T-helper 1 cell treated with Interleukin-12 subunit alpha and Interleukin-12 subunit beta and Interleukin-4 antibody, amounts not matched to agents 30 ng/mL and 1 ng/mL, for 36 hours (primary cell): ENCODE results near the gene HYAL2. TPM values are rescaled to one million over a fixed set of nuclear protein-coding genes. Genes with fewer than 3 reads are reported as not detected.

Experiments
- intact Hi-C: fragments of 100-400 bp; cut with micrococcal nuclease; formaldehyde crosslinking; loops from one replicate; pipeline ENCODE4 v1.15.1; 2024
- total RNA-seq: library from RNA; stranded (reverse); gene quantifications from 2 replicates; pipeline ENCODE4 v1.2.3, GENCODE V29; 2022

HYAL2 gene
- total RNA-seq, result 6.5 and 7.9 TPM in 2 replicates

- intact Hi-C loops, result loop anchor here (5.0 to 10.0 kb wide), 2 partner anchors 130 to 908 kb away; partner anchors contain the start of genes GNAT1, RHOA and TCTA
Measured at GRCh38 chr3:50322386-50323091, at the start of gene HYAL2. TSS of gene HYAL2 (minus strand) at chr3:50322745. CDS start at chr3:50320489, 2,256 bp downstream.

GRCh38 chr3:50371133-50371685 is 48.7 kb upstream of the HYAL2 start:
- intact Hi-C loops, result no loop called here

- intact Hi-C loops, result no loop called here
Measured at GRCh38 chr3:50370594-50370993, 48.0 kb upstream of the HYAL2 start.

- intact Hi-C loops, result no loop called here
Measured at GRCh38 chr3:50369012-50369670, 46.6 kb upstream of the HYAL2 start.

- intact Hi-C loops, result loop anchor here (1.0 kb wide), 5 partner anchors 15 to 201 kb away; partner anchors contain the start of gene C3orf18
Measured at GRCh38 chr3:50365842-50366220, 43.3 kb upstream of the HYAL2 start.

- intact Hi-C loops, result loop anchor here (1.0 kb wide), 5 partner anchors 14 to 202 kb away; partner anchors contain the start of gene C3orf18
Measured at GRCh38 chr3:50365080-50365841, 42.7 kb upstream of the HYAL2 start.

GRCh38 chr3:50364573-50365079 is 42.1 kb upstream of the HYAL2 start:
- intact Hi-C loops, result loop anchor here (1.0 kb wide), 5 partner anchors 13 to 203 kb away; partner anchors contain the start of gene C3orf18

- intact Hi-C loops, result loop anchor here (1.0 to 10.0 kb wide), 14 partner anchors 8 to 1795 kb away; partner anchors contain the start of genes C3orf18, DCAF1, DUSP7 and GNAI2
Measured at GRCh38 chr3:50359760-50360110, 37.2 kb upstream of the HYAL2 start.

GRCh38 chr3:50358911-50359759 is 36.6 kb upstream of the HYAL2 start, which contains the start of gene TMEM115:
TSS of gene TMEM115 (minus strand) at chr3:50359521. CDS start at chr3:50359063, 458 bp downstream.
- intact Hi-C loops, result loop anchor here (1.0 to 10.0 kb wide), 14 partner anchors 8 to 1795 kb away; partner anchors contain the start of genes C3orf18, DCAF1, DUSP7 and GNAI2

GRCh38 chr3:50358355-50358910 is 35.9 kb upstream of the HYAL2 start:
- intact Hi-C loops, result loop anchor here (2.0 to 10.0 kb wide), 5 partner anchors 14 to 1696 kb away; partner anchors contain the start of genes DCAF1, DUSP7, GNAI2 and MAPKAPK3

- intact Hi-C loops, result loop anchor here (5.0 to 10.0 kb wide), 2 partner anchors 120 to 1697 kb away; partner anchors contain the start of genes DUSP7 and GNAI2
Measured at GRCh38 chr3:50357481-50357880, 34.9 kb upstream of the HYAL2 start.

- intact Hi-C loops, result loop anchor here (5.0 to 10.0 kb wide), 2 partner anchors 119 to 1698 kb away; partner anchors contain the start of genes DUSP7 and GNAI2
Measured at GRCh38 chr3:50356553-50356952, 34.0 kb upstream of the HYAL2 start.

- intact Hi-C loops, result loop anchor here (5.0 to 10.0 kb wide), 2 partner anchors 119 to 1699 kb away; partner anchors contain the start of genes DUSP7 and GNAI2
Measured at GRCh38 chr3:50355829-50356552, 33.4 kb upstream of the HYAL2 start.

- intact Hi-C loops, result loop anchor here (5.0 to 10.0 kb wide), 4 partner anchors 97 to 1700 kb away; partner anchors contain the start of genes DUSP7, GNAI2, PARP3 and RRP9
Measured at GRCh38 chr3:50354850-50355249, 32.3 kb upstream of the HYAL2 start.

GRCh38 chr3:50354186-50354764 is 31.7 kb upstream of the HYAL2 start:
- intact Hi-C loops, result loop anchor here (5.0 to 10.0 kb wide), 3 partner anchors 98 to 1701 kb away; partner anchors contain the start of genes DUSP7, PARP3 and RRP9

- intact Hi-C loops, result loop anchor here (5.0 to 10.0 kb wide), 3 partner anchors 99 to 1701 kb away; partner anchors contain the start of genes DUSP7, PARP3 and RRP9
Measured at GRCh38 chr3:50353245-50354004, 30.9 kb upstream of the HYAL2 start.

- intact Hi-C loops, result loop anchor here (5.0 to 10.0 kb wide), 3 partner anchors 100 to 1702 kb away; partner anchors contain the start of genes DUSP7, PARP3 and RRP9
Measured at GRCh38 chr3:50352781-50353180, 30.2 kb upstream of the HYAL2 start.
